ENCODE measurements around the gene SLC12A3.

Gene SLC12A3

DNA sequence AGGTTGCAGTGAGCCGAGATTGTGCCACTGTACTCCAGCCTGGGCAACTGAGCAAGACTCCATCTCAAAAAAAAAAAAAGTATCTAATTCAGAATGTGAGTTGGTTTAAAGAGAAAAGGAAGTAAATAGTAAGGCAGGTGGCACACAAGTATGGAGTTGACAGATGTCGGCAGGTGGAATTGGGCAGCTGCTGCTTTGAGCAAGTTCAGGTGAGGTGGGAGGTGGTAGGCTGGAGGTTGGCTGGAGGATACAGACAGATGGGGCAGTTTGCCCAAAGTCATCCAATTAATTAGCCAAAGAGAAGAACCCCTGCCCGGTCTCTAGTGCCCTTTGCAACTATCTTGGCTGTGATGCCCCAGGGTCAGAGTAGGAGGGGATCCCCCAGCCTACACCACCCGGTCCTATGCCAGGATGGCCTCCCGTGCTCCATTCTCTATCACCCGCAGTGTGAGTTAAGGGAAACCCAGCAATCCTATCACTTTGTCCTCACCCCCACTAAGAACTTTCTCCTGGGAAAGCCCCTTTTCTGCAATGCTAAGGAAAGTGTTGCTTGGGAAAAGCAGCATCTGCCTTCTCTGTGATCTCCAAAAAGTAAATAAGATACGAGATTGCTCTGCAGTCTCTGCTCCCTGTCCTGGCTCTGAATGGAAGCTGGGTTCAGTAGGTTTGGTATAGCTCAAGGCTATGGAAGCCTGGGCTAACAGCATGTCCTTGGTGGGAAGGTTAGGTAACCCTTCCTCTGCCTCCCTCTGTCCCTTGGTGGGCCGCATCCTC, 32.2 kb downstream of the SLC12A3 start:
- Histone ChIP-seq H3K36me3 (ENCODE audit: control insufficient read depth, insufficient read depth, low read length) (no peaks in the 10 kb centered on the region), H3K27me3 (replicated peaks; ENCODE audit: control insufficient read depth, insufficient read depth, low read length) (peaks cover 3% of the 10 kb centered on the region), H3K4me3 (replicated peaks; ENCODE audit: low read depth, low read length) (no peak overlapping the region)
- TF ChIP-seq CTCF (IDR thresholded peaks at IDR 0.05; ENCODE audit: insufficient read depth, low read length, poor library complexity, severe bottlenecking), result no peak
- no peak for DNase-seq (ENCODE audit: extremely low read depth, insufficient read length)

DNA sequence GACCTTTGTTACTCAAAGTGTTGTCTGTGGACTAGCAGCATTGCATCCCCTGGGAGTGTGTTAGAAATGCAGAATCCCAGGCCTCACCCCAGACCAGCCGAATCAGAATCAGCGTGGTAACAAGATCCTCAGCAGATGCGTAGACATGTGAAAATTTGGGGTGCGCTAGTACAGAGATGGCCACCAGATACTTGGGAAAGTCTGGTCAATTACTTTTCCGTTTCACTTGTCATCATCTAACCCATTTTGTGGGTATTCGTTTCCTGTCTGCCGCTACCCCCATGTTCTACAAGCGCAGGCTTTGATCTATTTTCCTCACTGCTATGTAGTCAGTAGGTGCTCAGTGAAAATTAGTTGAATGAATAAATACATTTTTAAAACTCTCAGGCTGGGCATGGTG, 33.8 kb downstream of the SLC12A3 start:
- no peak for TF ChIP-seq CTCF (IDR thresholded peaks at IDR 0.05; ENCODE audit: insufficient read depth, low read length, poor library complexity, severe bottlenecking)
- Histone ChIP-seq H3K27me3 (replicated peaks; ENCODE audit: control insufficient read depth, insufficient read depth, low read length) (peaks cover 4% of the 10 kb centered on the region), H3K4me3 (replicated peaks; ENCODE audit: low read depth, low read length) (no peak overlapping the region), H3K36me3 (ENCODE audit: control insufficient read depth, insufficient read depth, low read length) (no peaks in the 10 kb centered on the region)
- DNase-seq (ENCODE audit: extremely low read depth, insufficient read length), result peak; percentile 42

DNA sequence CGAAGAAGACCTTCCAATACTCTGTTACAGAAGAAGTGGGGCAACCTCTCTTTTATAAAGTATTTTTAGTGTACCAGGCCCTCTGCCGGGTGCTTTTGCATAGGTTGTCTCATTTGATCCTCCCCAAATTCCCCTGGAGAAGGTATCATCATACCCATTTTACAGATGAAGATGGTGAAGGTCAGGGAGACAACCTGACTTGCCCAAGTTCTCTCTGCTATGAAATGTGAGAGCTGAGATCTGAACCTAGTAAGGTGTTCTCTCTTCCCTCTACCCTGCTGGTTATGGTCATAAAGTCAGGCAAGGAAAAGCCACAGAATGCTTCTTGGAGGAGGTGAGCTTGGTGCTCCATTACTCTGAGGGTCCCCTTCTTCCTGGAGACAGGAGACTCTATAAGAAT, 38.9 kb downstream of the SLC12A3 start:
- no peak for DNase-seq (ENCODE audit: extremely low read depth, insufficient read length)
- no peak for TF ChIP-seq CTCF (IDR thresholded peaks at IDR 0.05; ENCODE audit: insufficient read depth, low read length, poor library complexity, severe bottlenecking)
- peaks cover 3% of the 10 kb centered on the region for H3K27me3 ChIP-seq (replicated peaks; ENCODE audit: control insufficient read depth, insufficient read depth, low read length)
- no peaks in the 10 kb centered on the region for H3K36me3 ChIP-seq (ENCODE audit: control insufficient read depth, insufficient read depth, low read length)
- no peak overlapping the region for H3K4me3 ChIP-seq (replicated peaks; ENCODE audit: low read depth, low read length)

DNA sequence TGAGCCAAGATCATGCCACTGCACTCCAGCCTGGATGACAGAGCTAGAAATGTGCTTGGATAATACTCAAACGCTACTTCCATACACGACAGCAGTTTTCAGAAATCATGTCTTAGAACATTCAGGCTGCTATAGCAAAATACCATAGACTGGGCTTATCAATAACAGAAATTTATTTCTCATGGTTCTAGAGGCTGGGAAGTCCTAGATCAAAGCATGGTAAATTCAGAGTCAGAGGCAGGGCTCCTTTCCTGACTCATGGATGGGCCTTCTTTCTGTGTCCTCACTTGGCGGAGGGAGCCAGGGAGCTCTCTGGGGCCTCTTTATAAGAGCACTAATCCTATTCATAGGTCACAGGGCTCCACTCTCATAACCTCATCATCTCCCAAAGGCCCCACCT, 42.4 kb downstream of the SLC12A3 start:
- no peak for TF ChIP-seq CTCF (IDR thresholded peaks at IDR 0.05; ENCODE audit: insufficient read depth, low read length, poor library complexity, severe bottlenecking)
- Histone ChIP-seq H3K36me3 (ENCODE audit: control insufficient read depth, insufficient read depth, low read length) (no peaks in the 10 kb centered on the region), H3K27me3 (replicated peaks; ENCODE audit: control insufficient read depth, insufficient read depth, low read length) (peaks cover 1% of the 10 kb centered on the region; the same call in 1 of the 2 replicates), H3K4me3 (replicated peaks; ENCODE audit: low read depth, low read length) (no peak overlapping the region)
- no peak for DNase-seq (ENCODE audit: extremely low read depth, insufficient read length)

- no peak for DNase-seq (ENCODE audit: extremely low read depth, insufficient read length)
- Histone ChIP-seq H3K36me3 (ENCODE audit: control insufficient read depth, insufficient read depth, low read length) (no peaks in the 10 kb centered on the region), H3K4me3 (replicated peaks; ENCODE audit: low read depth, low read length) (no peak overlapping the region), H3K27me3 (replicated peaks; ENCODE audit: control insufficient read depth, insufficient read depth, low read length) (peaks cover 1% of the 10 kb centered on the region; the same call in 1 of the 2 replicates)
- TF ChIP-seq CTCF (IDR thresholded peaks at IDR 0.05; ENCODE audit: insufficient read depth, low read length, poor library complexity, severe bottlenecking), result no peak
Observed at GRCh38 chr16:56909527-56909979, 44.5 kb downstream of the SLC12A3 start.
